NCI-H1436 treated with DMSO at 0.1 percent for 48 hours (cell line): ENCODE results near the gene CCDC88C.

Source experiments
- DNase-seq: peaks from one replicate; lab custom pipeline; 2025; lab: John Stamatoyannopoulos, UW

CCDC88C gene

GRCh38 chr14:91363776-91364523 is 53.7 kb downstream of the CCDC88C start:
- no peak for DNase-seq

DNA sequence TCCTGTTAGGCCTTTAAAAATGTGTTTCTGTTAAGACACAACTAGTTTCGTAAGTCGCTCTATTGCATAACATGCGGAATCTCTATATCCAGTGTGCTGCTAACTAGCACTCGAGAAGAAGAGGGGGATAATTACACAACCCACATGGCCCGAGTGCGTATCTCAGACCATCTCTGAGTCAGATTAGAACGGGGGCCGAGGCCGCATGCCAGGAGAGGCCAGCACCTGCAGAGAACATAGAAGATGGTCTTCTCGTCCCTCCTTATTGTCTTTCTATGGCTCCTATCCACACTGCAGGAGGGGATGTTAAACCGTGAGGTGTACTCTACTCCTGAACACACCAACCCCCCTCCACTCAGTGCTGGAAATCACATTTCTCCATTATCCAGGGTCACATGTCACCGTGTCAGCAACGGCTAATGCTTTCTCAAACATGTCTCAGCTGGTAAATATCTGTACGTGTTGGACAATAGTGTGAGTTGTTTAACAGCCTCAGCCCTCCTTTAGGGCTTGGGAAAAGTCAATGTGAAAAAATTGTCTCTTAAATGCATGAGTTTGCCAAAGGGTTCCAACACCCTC is 56.3 kb downstream of the CCDC88C start:
- DNase-seq, result no peak

DNA sequence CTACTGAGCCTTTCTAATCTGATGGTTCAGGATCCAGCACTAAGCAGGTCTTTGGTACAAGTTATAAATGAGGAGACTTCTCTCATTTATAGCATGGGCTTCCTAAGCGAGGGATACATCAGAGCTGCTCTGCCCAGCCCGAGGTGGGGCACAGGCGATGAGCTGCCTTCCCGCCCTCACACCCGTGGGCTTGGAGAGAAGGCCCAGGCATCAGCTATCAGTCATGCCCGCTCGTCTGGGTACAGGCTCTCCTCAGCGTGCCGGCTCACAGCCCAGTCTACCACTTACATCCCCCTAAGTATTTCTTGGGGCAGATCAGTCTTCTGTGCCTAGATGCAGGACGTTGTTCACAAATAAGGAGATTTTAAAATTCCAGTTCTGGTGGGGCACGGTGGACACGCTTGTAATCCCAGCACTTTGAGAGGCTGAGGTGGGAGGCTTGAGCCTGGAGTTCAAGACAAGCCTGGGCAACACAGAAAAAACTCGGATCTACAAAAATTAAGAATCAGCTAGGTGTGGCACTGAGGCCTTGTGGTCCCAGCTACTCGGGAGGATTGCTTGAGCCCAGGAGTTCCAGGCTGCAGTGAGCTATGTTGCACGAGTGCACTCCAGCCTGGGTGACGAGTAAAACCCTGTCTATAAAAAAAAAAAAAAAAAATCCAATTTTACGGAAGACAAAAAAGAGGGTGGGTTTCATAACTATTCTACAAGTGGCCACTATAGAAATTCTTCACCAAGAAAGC is 57.0 kb downstream of the CCDC88C start:
- DNase-seq, result no peak

- DNase-seq, result no peak
Measured at GRCh38 chr14:91358654-91359220, 58.9 kb downstream of the CCDC88C start.

DNA sequence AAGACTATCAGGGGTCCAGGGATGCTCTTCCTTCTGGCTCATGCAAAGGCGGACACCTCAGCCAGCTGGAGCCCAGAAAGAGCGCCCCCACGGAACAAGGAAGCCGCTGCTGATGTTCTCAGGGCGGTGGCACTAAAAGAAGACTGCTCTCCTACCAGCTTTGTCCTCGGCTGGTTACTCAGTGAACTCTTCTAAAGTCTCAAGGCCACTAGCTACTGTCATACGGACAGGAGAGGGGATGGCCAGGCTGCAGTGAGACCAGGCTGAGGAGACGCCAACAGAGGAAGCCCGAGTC is 59.6 kb downstream of the CCDC88C start:
- DNase-seq, result no peak

GRCh38 chr14:91357272-91358024 is 60.2 kb downstream of the CCDC88C start:
- DNase-seq, result no peak

GRCh38 chr14:91356181-91356763 is 61.3 kb downstream of the CCDC88C start:
- no peak for DNase-seq

GRCh38 chr14:91354979-91355685 is 62.5 kb downstream of the CCDC88C start:
- DNase-seq, result no peak

DNA sequence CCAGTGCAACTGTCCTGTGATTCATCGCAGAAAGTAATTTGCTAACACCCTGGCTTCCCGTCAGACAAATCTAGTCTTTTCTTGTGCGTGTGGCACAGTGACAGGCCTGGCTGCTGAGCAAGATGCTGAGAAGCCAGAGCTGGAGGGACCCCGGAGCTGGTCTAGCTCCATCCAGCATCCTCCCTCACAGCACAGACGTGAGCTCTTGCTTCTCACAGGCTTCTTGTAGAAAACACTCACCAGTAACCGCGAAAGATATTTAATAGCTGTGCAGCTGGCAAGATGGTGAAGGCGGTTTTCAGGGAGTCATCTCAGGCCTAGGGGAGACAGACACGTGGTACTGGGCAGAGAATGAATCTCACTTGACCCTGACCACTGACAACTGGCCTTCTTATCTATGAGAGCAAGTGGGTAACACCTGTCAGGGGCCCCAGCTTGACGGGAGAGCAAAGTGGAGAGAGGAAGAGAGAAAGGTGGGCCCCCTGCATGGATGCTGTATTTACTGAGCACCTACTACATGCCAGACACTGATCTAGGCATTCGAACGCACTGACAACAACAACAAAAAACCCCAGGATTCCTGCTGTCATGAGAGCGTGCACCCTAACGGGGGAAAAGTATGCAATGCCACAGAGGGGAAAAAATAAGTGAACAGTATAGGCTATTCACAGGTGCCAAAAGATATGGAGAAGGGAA is 63.3 kb downstream of the CCDC88C start:
- no peak for DNase-seq

DNA sequence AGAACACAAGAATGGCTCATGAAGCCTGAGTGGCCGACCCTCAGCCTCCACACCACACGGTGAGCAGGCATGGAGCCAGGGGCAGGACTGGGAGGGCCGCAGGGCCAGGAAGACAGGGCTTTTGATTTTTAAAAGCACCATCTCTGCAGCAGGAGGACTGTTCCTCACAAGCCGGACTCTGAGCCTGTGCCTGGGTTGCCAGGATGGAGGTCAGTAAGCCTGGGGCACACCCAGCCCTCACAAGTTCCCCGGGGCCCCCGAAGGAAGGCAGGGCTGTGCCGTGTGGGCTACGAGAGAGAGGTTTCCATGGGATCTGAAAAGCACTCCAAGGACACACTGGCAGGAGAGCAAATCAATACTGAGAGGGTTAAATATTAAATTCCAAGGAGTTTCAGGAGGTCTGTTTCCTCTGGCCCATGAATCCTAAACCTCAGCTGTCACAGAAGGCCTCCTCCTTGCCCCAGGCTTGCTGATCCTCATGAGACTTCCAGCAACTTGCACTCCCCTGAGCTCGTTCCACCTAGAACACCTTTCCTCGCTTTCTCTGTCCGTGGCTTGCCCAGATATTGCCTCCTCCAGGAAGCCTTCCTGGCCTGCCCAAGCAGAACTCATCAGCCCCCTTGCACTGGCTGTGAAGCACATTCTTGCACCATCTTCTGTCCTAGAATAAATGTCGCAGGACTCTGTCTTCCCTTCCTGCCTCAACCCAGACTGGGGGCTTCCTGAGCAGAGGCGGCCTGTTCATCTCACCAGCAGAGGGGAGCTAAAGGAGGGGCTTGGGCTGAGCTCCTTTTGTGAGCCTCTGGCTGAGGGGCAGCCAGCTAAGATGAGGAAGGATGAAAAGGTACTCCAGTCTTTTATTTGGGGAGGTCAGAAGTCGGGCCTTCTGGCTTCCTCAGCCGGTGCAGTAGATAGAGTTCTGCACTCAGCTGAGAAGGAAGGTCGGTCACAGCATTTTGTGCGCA is 64.6 kb downstream of the CCDC88C start:
- DNase-seq, result no peak

GRCh38 chr14:91352053-91352452 is 65.6 kb downstream of the CCDC88C start:
- no peak for DNase-seq

- no peak for DNase-seq
Measured at GRCh38 chr14:91351512-91351862, 66.1 kb downstream of the CCDC88C start.

- DNase-seq, result no peak
Measured at GRCh38 chr14:91350813-91351511, 66.7 kb downstream of the CCDC88C start.

DNA sequence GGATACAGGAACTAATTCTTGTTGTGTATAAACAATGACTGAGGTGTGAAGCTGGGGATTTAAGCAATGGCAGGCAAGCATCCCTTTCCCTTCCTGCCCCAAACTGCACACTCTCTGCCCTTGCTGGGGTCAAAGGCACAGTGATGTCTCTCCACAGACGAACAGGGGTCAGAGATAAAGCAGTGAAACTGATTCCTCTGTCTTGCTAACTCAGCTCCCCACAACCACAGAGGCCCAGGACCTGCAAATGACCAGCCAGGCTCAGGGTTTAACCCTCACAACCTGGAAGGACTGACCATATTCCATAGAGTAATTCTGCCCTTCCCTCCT is 67.2 kb downstream of the CCDC88C start:
- no peak for DNase-seq

DNA sequence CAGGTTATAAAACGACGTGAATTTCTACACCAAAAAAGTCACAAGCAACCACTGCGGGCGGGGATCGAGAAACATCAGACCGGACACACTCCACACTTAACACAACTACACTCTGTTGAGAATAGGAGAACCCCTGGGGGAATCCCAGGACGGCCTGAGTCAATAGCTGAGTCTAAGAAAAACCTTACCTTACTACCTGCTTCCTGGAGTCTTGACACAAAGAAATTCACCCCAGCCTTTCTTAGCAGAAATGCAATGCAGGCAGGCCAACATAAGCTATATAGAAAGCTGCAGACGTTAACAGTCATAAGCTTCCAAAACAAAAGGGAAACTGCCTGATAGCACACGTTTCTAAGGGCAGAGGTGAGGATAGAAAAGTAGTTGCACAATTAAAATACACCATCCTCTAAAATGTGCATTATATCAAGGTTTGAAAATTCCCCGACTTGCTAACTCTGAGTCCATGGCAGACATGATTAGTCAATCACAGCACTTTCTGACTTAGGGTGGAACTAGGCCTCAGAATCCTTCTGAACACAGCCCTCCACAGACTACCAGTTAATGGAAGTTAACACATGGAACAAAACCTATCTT is 68.0 kb downstream of the CCDC88C start:
- no peak for DNase-seq

GRCh38 chr14:91348845-91349465 is 68.7 kb downstream of the CCDC88C start:
- DNase-seq, result no peak

- no peak for DNase-seq
Measured at GRCh38 chr14:91346838-91347173, 70.8 kb downstream of the CCDC88C start.

DNA sequence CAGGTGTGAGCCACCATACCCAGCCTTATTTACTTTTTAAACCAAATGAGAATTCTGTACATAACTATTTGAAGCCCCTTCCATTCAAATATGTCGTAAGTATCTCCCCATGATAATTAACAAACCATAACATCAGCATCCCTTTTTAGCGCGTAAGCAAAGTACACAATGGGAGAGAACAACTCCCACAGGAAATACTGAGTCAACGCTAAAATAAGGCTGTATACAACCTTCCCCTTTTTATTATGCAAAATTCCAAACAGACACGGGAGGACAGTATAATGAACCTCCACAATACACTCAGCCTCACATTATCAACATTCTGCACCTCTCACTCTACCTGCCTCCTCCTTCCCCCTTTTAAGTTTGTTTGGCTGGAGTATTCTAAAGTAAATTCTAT is 73.5 kb downstream of the CCDC88C start:
- no peak for DNase-seq
